ENCODE data around the gene APOBEC3C.
A peak's percentile ranks its signal among the peaks of the same experiment; 100 is the strongest.
"Not testable (repeated sequence)": the region's sequence is repeated elsewhere in the genome, so short reads cannot be mapped to it uniquely, and the experiment has no call there.

The APOBEC3C gene

GRCh38 chr22:38984224-38984623 is 29.8 kb upstream of the APOBEC3C start:
- DNase-seq = no peak

GRCh38 chr22:38984784-38985757 is 29.0 kb upstream of the APOBEC3C start:
- not testable (repeated sequence) for DNase-seq

GRCh38 chr22:38986629-38987028 is 27.4 kb upstream of the APOBEC3C start:
- no peak for DNase-seq

GRCh38 chr22:38987171-38987895 is 26.7 kb upstream of the APOBEC3C start:
- no peak for DNase-seq

GRCh38 chr22:38989466-38989865 is 24.6 kb upstream of the APOBEC3C start:
- no peak for DNase-seq

- DNase-seq = not testable (repeated sequence)
Observed at GRCh38 chr22:38992871-38993371, 21.1 kb upstream of the APOBEC3C start.

- DNase-seq = no peak
Observed at GRCh38 chr22:38996105-38996504, 18.0 kb upstream of the APOBEC3C start.

- no peak for DNase-seq
Observed at GRCh38 chr22:38997518-38997917, 16.5 kb upstream of the APOBEC3C start.

GRCh38 chr22:39003165-39003638 is 10.9 kb upstream of the APOBEC3C start:
- DNase-seq = peak; percentile 16

GRCh38 chr22:39007177-39007576 is 6.9 kb upstream of the APOBEC3C start:
- no peak for DNase-seq

GRCh38 chr22:39008271-39008850 is 5.7 kb upstream of the APOBEC3C start:
- not testable (repeated sequence) for DNase-seq

GRCh38 chr22:39010946-39011345 is 3.1 kb upstream of the APOBEC3C start:
- no peak for DNase-seq

GRCh38 chr22:39012533-39013511 is 1.2 kb upstream of the APOBEC3C start:
- DNase-seq = no peak

GRCh38 chr22:39013561-39013941 is 506 bp upstream of the APOBEC3C start:
- not testable (repeated sequence) for DNase-seq

- DNase-seq = not testable (repeated sequence)
Observed at GRCh38 chr22:39014723-39015121, 665 bp downstream of the APOBEC3C start.

- no peak for DNase-seq
Observed at GRCh38 chr22:39016592-39016991, 2.5 kb downstream of the APOBEC3C start.

GRCh38 chr22:39017596-39018365 is 3.7 kb downstream of the APOBEC3C start:
- no peak for DNase-seq

- peak; percentile 52 for DNase-seq
Observed at GRCh38 chr22:39020021-39020651, 6.1 kb downstream of the APOBEC3C start.

GRCh38 chr22:39021552-39022250 is 7.6 kb downstream of the APOBEC3C start:
- DNase-seq = no peak

Data from NCI-H526 treated with DMSO at 0.1 percent for 48 hours (cell line).